GM21367 (cell line): ENCODE measurements around the gene ZRANB3.
"Not testable (repeated sequence)": the region's sequence is repeated elsewhere in the genome, so short reads cannot be mapped to it uniquely, and the experiment has no call there.

Experiments used
- ATAC-seq: cut with Tn5 transposase; IDR thresholded peaks from one replicate; pipeline ENCODE4 v1.9.1; 2021; ENCODE audit not compliant: unreplicated experiment

The ZRANB3 gene

GRCh38 chr2:135144343-135144742 is 386.7 kb downstream of the ZRANB3 start:
- ATAC-seq: no peak

- ATAC-seq: no peak
Observed at GRCh38 chr2:135142323-135142722, 388.7 kb downstream of the ZRANB3 start.

GRCh38 chr2:135140606-135141005 is 390.4 kb downstream of the ZRANB3 start:
- no peak for ATAC-seq

GRCh38 chr2:135132314-135132713 is 398.7 kb downstream of the ZRANB3 start:
- no peak for ATAC-seq

- no peak for ATAC-seq
Observed at GRCh38 chr2:135130751-135131150, 400.3 kb downstream of the ZRANB3 start.

GRCh38 chr2:135125940-135126339 is 405.1 kb downstream of the ZRANB3 start:
- no peak for ATAC-seq

GRCh38 chr2:135124924-135125886 is 405.8 kb downstream of the ZRANB3 start:
- no peak for ATAC-seq

GRCh38 chr2:135121658-135122039 is 409.4 kb downstream of the ZRANB3 start:
- ATAC-seq: not testable (repeated sequence)

GRCh38 chr2:135121016-135121657 is 409.9 kb downstream of the ZRANB3 start:
- ATAC-seq: no peak

GRCh38 chr2:135119582-135119981 is 411.4 kb downstream of the ZRANB3 start:
- no peak for ATAC-seq

- no peak for ATAC-seq
Observed at GRCh38 chr2:135113322-135113721, 417.7 kb downstream of the ZRANB3 start.

GRCh38 chr2:135105513-135106316 is 425.3 kb downstream of the ZRANB3 start:
- ATAC-seq: not testable (repeated sequence)

- no peak for ATAC-seq
Observed at GRCh38 chr2:135103843-135104242, 427.2 kb downstream of the ZRANB3 start.

GRCh38 chr2:135099802-135100483 is 431.1 kb downstream of the ZRANB3 start:
- ATAC-seq: no peak

- ATAC-seq: no peak
Observed at GRCh38 chr2:135097532-135098231, 433.3 kb downstream of the ZRANB3 start.

- ATAC-seq: no peak
Observed at GRCh38 chr2:135096665-135097446, 434.2 kb downstream of the ZRANB3 start.

GRCh38 chr2:135095591-135095990 is 435.4 kb downstream of the ZRANB3 start:
- no peak for ATAC-seq

- no peak for ATAC-seq
Observed at GRCh38 chr2:135094508-135094907, 436.5 kb downstream of the ZRANB3 start.

GRCh38 chr2:135093670-135094330 is 437.2 kb downstream of the ZRANB3 start:
- no peak for ATAC-seq
